ENCODE results near the gene CRKL. TPM values are rescaled to one million over a fixed set of nuclear protein-coding genes. Genes with fewer than 3 reads are reported as not detected.

The CRKL gene
- total RNA-seq, 1 donor from 2014 or later = 86.3 TPM

DNA sequence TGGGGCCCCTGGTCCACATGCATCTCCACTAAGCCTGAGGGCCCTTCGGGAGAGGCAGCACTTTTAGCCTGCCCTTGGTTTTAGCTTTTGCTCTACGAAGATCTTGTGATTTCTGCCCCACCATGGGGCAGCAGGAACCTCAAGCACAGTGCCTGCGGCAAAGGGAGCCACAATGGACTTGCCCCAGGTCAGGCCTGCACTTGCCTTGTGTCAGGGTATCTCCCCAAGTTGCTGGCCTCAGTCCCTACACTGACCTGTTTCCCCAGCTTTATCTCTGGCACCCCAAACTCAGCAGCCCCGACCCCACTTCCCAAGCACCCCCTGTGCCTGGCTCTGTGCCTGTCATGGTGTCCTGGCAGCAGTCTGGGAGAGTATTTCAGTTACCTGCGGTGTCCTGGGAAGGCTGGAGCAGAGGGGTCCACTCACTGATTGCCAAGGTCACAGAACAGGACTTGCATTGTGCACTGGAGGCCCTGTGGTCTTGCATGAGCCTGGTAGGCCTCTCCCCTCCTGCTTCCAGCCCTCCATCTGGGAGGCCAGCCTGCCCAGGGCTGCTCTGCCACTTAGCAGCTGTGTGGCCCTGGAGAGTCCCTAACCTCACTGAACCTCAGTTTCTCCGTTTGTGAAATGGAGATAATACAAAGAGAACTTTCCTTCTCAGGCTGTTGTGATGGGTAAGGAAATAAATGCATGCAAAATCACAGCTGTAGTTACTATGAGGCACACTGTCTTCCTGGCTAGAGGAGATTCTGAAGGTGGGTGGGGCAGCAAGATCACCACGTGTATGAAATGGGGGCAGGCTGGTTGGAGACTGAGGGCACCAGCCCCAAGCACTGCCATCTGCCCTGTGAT, 46.2 kb downstream of the CRKL start:
- Mint-ChIP-seq H3K27me3 (peaks cover 29% of the 10 kb centered on the region), H3K36me3 (ENCODE audit: insufficient read depth) (no peaks in the 10 kb centered on the region), H3K4me1 (ENCODE audit: low read depth) (peaks cover 8% of the 10 kb centered on the region), H3K4me3 (ENCODE audit: low read depth) (peak overlapping the region; percentile 11), H3K9me3 (ENCODE audit: low read depth) (no peaks in the 10 kb centered on the region), H3K27ac (peak overlapping the region; percentile 65)
- TF ChIP-seq, protein P1, sequence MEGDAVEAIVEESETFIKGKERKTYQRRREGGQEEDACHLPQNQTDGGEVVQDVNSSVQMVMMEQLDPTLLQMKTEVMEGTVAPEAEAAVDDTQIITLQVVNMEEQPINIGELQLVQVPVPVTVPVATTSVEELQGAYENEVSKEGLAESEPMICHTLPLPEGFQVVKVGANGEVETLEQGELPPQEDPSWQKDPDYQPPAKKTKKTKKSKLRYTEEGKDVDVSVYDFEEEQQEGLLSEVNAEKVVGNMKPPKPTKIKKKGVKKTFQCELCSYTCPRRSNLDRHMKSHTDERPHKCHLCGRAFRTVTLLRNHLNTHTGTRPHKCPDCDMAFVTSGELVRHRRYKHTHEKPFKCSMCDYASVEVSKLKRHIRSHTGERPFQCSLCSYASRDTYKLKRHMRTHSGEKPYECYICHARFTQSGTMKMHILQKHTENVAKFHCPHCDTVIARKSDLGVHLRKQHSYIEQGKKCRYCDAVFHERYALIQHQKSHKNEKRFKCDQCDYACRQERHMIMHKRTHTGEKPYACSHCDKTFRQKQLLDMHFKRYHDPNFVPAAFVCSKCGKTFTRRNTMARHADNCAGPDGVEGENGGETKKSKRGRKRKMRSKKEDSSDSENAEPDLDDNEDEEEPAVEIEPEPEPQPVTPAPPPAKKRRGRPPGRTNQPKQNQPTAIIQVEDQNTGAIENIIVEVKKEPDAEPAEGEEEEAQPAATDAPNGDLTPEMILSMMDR (IDR thresholded peaks at IDR 0.05; ENCODE audit: unreplicated experiment) = no peak
- no peak for DNase-seq (ENCODE audit: low spot score, unreplicated experiment)

DNA sequence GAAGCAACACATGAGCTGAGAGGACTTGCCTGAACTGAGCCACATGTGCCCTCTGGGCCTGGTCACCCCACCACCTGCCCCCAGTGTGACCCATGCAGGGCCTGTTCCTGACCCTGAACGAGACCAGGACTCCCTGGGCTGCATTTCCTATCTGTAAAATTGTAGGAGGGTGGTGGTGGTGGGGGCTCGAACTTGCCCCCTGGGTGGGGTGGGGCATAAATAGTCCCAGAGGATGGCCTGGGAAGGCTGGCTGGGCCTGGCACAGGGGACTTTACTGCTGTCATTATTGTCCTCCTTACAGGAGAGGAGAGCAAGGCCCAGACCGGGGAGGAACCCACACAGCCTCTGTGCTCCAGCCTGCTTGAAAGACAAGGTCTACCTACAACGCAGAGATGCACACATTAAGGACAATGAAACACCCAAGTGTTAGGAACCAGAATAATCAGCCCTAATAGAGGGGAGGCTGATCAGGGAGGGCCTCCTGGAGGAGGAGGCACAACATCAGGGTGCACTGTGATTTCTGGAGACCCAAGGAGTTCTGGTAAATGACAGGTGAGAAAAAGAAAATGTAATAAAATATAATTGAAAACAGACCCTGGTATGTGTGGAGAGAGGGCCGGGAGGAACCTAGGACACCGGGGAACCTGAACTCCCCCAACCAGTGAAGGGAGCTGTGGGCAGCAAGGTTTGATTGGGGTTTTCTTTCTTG, 47.0 kb downstream of the CRKL start:
- H3K9me3 Mint-ChIP-seq (ENCODE audit: low read depth) = no peaks in the 10 kb centered on the region
- H3K36me3 Mint-ChIP-seq (ENCODE audit: insufficient read depth) = no peaks in the 10 kb centered on the region
- no peak overlapping the region for H3K27ac Mint-ChIP-seq
- TF ChIP-seq, protein P1 (IDR thresholded peaks at IDR 0.05; ENCODE audit: unreplicated experiment) = no peak
- DNase-seq (ENCODE audit: low spot score, unreplicated experiment) = no peak
- H3K27me3 Mint-ChIP-seq = peaks cover 29% of the 10 kb centered on the region
- peaks cover 8% of the 10 kb centered on the region for H3K4me1 Mint-ChIP-seq (ENCODE audit: low read depth)
- peak overlapping the region; percentile 73 for H3K4me3 Mint-ChIP-seq (ENCODE audit: low read depth)

DNA sequence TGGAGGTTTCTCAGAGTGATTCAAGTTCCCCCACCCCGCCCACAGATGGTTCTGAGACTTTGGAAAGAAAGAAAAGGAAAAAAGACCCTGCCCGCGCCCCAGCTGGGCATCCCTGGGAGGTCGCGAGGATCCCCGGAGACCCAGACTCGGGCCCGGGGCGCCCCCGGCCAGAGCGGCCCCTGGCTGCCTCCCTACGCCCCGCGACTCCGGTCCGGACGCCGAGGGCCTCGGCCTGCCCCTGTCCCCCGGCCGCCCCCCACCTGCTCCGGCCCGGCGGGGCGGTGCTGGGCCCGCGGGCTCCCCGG, 47.5 kb downstream of the CRKL start:
- no peaks in the 10 kb centered on the region for H3K9me3 Mint-ChIP-seq (ENCODE audit: low read depth)
- DNase-seq (ENCODE audit: low spot score, unreplicated experiment) = no peak
- peak overlapping the region; percentile 73 for H3K4me3 Mint-ChIP-seq (ENCODE audit: low read depth)
- H3K27me3 Mint-ChIP-seq = peaks cover 29% of the 10 kb centered on the region
- H3K27ac Mint-ChIP-seq = no peak overlapping the region
- TF ChIP-seq, protein P1 (IDR thresholded peaks at IDR 0.05; ENCODE audit: unreplicated experiment) = no peak
- no peaks in the 10 kb centered on the region for H3K36me3 Mint-ChIP-seq (ENCODE audit: insufficient read depth)
- H3K4me1 Mint-ChIP-seq (ENCODE audit: low read depth) = peaks cover 8% of the 10 kb centered on the region

DNA sequence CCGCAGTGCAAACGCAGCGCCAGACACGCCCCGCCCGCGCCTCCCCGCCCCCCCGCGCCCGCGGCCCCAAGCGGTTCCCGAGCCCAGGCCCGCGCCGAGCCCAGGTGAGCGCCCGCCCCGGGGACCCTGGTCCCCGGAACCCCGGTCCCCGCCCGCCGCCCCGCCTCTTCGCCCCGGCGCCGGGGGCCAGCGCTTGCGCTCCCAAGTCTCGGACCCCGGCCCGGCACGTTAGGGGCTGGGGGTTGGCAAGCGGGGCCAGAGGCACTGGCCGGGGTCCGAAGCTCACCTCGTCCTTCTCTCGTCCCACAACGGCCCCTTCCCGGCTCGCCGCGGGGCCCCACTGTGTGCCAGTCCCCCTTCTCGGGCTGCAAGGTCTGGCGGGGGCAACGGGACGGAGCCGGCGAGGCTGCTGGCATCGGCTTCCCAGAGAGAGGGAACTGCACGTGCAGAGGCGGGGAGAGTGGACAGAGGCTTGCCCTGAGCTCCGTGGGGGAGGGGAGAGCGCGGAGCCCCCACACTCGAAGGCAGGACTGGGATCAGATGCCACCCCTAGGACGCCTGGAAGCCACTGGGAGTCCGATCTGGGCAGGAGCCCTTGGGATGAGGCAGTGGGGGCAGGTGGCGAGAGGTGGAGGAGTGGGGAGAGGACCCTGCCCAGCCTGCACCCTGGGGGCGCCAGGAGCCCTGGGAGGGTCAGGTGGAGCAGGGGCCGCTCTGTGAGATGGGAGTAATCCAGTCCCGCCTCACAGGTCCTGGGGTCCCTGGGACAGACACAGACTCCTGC, 48.1 kb downstream of the CRKL start:
- TF ChIP-seq, protein P1 (IDR thresholded peaks at IDR 0.05; ENCODE audit: unreplicated experiment) = no peak
- no peaks in the 10 kb centered on the region for H3K9me3 Mint-ChIP-seq (ENCODE audit: low read depth)
- DNase-seq (ENCODE audit: low spot score, unreplicated experiment) = no peak

More for the DNA sequence above, 48.1 kb downstream of the CRKL start:
- no peaks in the 10 kb centered on the region for H3K36me3 Mint-ChIP-seq (ENCODE audit: insufficient read depth)
- peaks cover 8% of the 10 kb centered on the region for H3K4me1 Mint-ChIP-seq (ENCODE audit: low read depth)
- no peak overlapping the region for H3K27ac Mint-ChIP-seq
- peak overlapping the region; percentile 58 for H3K4me3 Mint-ChIP-seq (ENCODE audit: low read depth)
- H3K27me3 Mint-ChIP-seq = peaks cover 29% of the 10 kb centered on the region

All from progenitor cell of endocrine pancreas (in vitro differentiated cells).